HFF-Myc (cell line): ENCODE data around the gene ATP5PF.

Experiments used
- DNase-seq: peaks from one replicate; pipeline ENCODE4 v3.0.0-alpha.2; 2011; ENCODE audit warnings: low read depth; ENCODE audit errors: extremely low read depth
- H3K4me3 ChIP-seq: replicated peaks from 2 replicates; pipeline ENCODE4 v1.5.1; 2011; ENCODE audit warnings: low read depth, mild to moderate bottlenecking, control low read depth, low read length
- TF ChIP-seq, protein P1 (sequence below): IDR thresholded peaks from 2 replicates; pipeline ENCODE4 v1.5.1; 2012; ENCODE audit warnings: mild to moderate bottlenecking, low read depth, low read length, control low read depth; ENCODE audit errors: missing control alignments

Gene ATP5PF

DNA sequence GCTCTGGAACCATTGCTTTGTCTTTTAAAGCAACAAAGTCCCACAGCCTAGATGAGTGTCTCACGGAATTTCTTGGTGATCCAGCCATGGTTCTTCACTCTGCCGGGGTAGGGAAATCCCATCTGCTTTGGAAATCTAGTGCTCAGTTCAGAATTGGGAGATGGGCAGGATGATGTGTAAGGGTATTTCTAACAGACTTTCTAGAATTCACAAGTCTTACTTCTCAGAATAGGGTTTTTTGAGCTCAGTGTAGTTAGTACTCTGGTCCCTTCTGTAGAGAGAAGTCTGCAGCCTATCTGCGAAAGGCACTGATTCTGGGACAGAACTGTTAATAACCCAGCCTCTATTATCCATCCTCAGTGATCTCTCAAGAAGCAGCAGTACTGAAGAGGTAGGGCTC, 25.4 kb upstream of the ATP5PF start:
- no peak for DNase-seq
- TF ChIP-seq, protein P1, sequence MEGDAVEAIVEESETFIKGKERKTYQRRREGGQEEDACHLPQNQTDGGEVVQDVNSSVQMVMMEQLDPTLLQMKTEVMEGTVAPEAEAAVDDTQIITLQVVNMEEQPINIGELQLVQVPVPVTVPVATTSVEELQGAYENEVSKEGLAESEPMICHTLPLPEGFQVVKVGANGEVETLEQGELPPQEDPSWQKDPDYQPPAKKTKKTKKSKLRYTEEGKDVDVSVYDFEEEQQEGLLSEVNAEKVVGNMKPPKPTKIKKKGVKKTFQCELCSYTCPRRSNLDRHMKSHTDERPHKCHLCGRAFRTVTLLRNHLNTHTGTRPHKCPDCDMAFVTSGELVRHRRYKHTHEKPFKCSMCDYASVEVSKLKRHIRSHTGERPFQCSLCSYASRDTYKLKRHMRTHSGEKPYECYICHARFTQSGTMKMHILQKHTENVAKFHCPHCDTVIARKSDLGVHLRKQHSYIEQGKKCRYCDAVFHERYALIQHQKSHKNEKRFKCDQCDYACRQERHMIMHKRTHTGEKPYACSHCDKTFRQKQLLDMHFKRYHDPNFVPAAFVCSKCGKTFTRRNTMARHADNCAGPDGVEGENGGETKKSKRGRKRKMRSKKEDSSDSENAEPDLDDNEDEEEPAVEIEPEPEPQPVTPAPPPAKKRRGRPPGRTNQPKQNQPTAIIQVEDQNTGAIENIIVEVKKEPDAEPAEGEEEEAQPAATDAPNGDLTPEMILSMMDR = no peak
- H3K4me3 ChIP-seq = no peak overlapping the region

DNA sequence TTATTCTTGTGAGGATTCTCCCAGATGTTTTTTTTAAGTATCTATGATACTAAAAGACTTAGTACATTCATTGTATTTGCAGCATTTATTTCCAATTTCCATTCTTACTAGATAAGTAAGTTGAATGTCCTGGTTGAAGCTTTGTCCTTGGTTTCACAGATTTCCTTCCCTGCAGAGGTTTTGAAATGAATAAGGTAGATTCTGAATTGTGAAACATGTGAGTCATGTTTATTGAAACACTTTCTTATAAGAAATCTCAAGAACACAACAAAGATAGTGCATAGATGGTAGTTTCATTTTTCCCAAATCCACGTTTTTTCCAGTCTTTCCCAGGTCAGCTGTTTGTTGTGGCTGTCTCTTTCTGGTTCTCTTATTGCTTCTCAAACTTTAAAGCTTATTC, 24.9 kb upstream of the ATP5PF start:
- no peak overlapping the region for H3K4me3 ChIP-seq
- TF ChIP-seq, protein P1 = no peak
- no peak for DNase-seq

DNA sequence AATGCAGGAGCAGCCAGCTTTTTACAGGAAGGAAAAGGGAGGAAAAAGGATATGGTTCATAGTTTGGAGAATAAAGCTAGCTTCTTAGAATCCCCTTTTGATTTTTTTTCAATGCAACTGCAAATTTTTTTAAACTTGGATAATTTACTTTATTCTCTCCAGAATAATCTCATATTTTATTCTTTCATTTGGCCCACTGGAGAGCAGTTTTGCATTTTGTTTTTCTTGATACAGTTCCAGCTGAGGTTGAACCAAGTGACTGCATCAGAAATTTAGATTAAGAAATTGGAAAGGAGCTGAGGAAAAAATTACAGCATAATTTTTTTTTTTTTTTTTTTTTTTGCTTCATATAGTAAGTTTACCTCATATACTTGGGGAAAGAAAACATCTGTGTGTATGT, 22.8 kb upstream of the ATP5PF start:
- no peak for DNase-seq
- TF ChIP-seq, protein P1 = no peak

DNA sequence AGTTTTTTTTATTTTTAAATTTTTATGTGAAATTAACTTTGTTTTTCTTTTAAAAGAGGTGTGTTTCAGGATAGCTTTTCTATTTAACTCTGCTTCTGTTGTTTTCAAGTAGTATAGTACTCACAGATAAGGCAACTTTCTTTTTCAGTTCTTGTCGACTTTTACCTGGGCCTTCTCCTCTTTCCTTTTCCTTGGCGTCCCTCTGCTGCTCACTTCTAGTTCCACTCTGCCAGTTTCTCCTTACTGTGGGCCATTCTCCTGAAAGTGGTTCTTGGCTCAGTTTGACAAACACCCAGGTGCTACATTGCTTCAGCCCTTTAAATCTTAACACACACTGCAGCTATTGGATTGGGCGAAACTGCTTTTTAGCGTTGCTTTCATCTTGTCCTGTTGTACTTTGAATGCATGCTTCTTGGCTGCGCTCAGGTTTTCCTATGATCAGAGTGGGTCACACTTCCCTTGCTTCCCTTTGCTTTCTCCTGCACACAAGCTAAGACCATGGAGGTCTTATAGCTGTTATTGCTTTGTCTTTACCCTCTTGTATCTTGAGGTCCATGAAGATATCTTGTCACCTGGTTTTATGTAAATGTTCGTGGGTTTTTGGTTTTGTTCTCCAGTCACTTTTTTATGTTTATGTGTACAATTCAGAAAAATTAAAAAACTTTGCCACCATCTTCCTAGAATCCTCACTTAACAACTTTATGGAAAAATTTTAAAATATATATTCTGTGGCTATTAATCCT, 21.7 kb upstream of the ATP5PF start:
- DNase-seq = no peak
- TF ChIP-seq, protein P1 = no peak
- no peak overlapping the region for H3K4me3 ChIP-seq

More for the DNA sequence above, 22.8 kb upstream of the ATP5PF start:
- H3K4me3 ChIP-seq = no peak overlapping the region

DNA sequence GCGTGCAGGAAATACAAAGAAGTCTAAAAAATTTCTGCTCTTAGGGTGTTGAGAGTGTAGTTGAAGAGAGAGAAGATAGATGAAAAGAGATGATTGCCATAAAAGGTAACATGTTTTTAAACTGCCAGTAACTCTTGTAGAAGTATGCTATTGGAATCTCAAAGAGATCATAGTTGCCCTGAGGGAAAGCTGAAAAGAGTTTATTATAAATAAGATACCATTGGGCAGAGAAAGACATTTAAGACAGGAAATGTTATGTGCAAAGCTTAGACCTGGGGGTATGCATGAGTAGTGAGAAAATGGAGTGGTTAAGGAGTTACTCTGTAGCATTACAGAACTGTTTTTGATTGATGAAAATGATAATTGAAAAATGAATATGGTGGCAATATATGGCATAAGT, 17.7 kb upstream of the ATP5PF start:
- no peak for DNase-seq
- TF ChIP-seq, protein P1 = no peak
- H3K4me3 ChIP-seq = no peak overlapping the region

DNA sequence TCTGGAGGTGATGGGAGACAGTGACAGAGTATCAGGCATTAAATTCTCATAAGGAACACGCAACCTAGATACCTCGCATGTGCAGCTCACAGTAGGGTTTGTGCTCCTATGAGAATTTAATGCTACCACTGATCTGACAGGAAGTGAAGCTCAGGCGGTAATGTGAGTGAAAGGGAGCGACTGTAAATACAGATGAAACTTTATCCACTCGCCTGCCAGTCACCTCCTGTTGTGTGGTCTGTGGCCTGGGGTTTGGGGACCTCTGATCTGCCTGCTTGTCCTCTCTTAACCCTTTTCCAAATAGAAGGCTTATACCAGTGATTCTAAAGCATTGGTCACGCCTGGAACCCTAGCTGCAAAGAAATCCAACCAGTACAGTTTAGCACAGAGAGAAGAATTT, 15.4 kb upstream of the ATP5PF start:
- TF ChIP-seq, protein P1 = no peak
- H3K4me3 ChIP-seq = no peak overlapping the region
- DNase-seq = no peak

DNA sequence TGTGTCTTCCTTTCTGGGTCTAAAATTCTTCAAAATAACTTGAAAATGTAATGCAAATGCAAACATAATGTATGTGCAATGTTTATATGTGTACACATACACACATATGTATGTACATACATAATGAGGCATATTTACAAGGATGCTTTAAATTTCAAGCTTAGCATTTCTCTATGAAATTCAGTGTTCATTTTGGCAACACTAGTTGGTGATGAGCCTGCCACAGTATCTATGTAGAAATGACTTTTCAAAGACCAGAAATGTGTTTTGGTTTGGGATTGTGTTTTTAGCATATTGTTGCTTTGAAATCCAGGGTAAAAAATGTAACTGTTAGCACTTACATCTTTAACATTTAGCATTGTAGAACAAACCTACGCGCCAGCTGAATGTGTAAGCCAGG, 10.2 kb upstream of the ATP5PF start:
- H3K4me3 ChIP-seq = no peak overlapping the region
- TF ChIP-seq, protein P1 = no peak
- DNase-seq = no peak
